Heart left ventricle (tissue), 16 donors: ENCODE data around the gene KRTAP3-3. TPM values are rescaled to one million over a fixed set of nuclear protein-coding genes. Genes with fewer than 3 reads are reported as not detected.
A peak's percentile ranks its signal among the peaks of the same experiment; 100 is the strongest.
"Not testable (repeated sequence)": the region's sequence is repeated elsewhere in the genome, so short reads cannot be mapped to it uniquely, and the experiment has no call there.

Source experiments
- ATAC-seq, 4 donors: fragments of 200-7000 bp; cut with Tn5 transposase; one replicate each; pipeline ENCODE4 v1.9.1; 2020 to 2022; ENCODE audit warnings: moderate library complexity in 4 of 4, mild to moderate bottlenecking in 3 of 4, moderate number of reproducible peaks in 1 of 4
- DNase-seq, 5 donors: peaks; one replicate each; pipeline ENCODE4 v3.0.0-alpha.2; 2020
- H3K27ac ChIP-seq, 12 donors: fragments of 200-600 bp; sonication (generic) in 4 of 12; one replicate each; pipeline versions ENCODE4 v1.5.0 to v1.8.0; 2016 to 2022; ENCODE audit warnings: mild to moderate bottlenecking in 2 of 12
- H3K27me3 ChIP-seq, 9 donors: fragments of 200-600 bp; sonication (generic) in 2 of 9; one replicate each; pipeline versions ENCODE4 v1.5.1 to v1.8.0; 2016 to 2022; ENCODE audit warnings: mild to moderate bottlenecking in 3 of 9
- H3K36me3 ChIP-seq, 9 donors: fragments of 200-600 bp; sonication (generic) in 2 of 9; one replicate each; pipeline versions ENCODE4 v1.5.0 to v1.8.0; 2018 to 2022; ENCODE audit warnings: mild to moderate bottlenecking in 2 of 9
- H3K4me1 ChIP-seq, 12 donors: fragments of 200-600 bp; sonication (generic) in 4 of 12; one replicate each; pipeline versions ENCODE4 v1.5.0 to v1.8.0; 2016 to 2022; ENCODE audit warnings: mild to moderate bottlenecking in 3 of 12
- H3K4me3 ChIP-seq, 12 donors: fragments of 200-600 bp; sonication (generic) in 4 of 12; one replicate each; pipeline versions ENCODE4 v1.5.0 to v1.8.0; 2017 to 2022; ENCODE audit warnings: mild to moderate bottlenecking in 9 of 12, moderate library complexity in 4 of 12
- H3K9me3 ChIP-seq, 12 donors: fragments of 200-600 bp; sonication (generic) in 4 of 12; one replicate each; pipeline versions ENCODE4 v1.5.0 to v1.8.0; 2016 to 2022; ENCODE audit warnings: mild to moderate bottlenecking in 1 of 12
- POLR2A ChIP-seq, 2 donors: fragments of 450-650 bp; IDR thresholded peaks; one replicate each; pipeline ENCODE4 v1.6.1; 2017; ENCODE audit warnings: antibody characterized with exemption in 2 of 2, mild to moderate bottlenecking in 2 of 2, moderate library complexity in 2 of 2
- WGBS, 4 donors: extraction: QIAGEN DNeasy Blood & Tissue Kit in 2 of 4; methylation state at CpG; one replicate each; pipeline versions ENCODE4 v1.1.5 to v1.1.7; 2013 to 2018; 5-methylcytosine and 5-hydroxymethylcytosine counted together
- intact Hi-C, 10 donors: fragments of 100-400 bp; cut with DNase I; formaldehyde crosslinking; loops; one replicate each; pipeline versions ENCODE4 v1.11.1 to v1.14.2; 2022
- long read RNA-seq, 3 donors: library from polyadenylated mRNA; unstranded; transcript quantifications; one replicate each; pipeline ENCODE4 v2.0.0, GENCODE V29; 2020 to 2021
- polyA plus RNA-seq, 2 donors: library from polyadenylated mRNA; stranded (reverse); fragments of 200-250 nt; gene quantifications; one replicate each; pipeline ENCODE4 v1.2.3, GENCODE V29; 2013
- total RNA-seq, 9 donors: library from RNA; depleted of rRNA in 2 of 9; stranded (reverse); fragments of >200 nt in 2 of 9; fragmentation: NEBNext Ultra II Directional in 3 of 9; extraction: Animal tissue kit (Norgen Biotek cat#: 25700) in 3 of 9; gene quantifications; one replicate each; pipeline versions ENCODE4 v1.1.0 to v1.2.4, GENCODE V29; 2016 to 2023
- TF ChIP-seq, protein P1 (sequence below), 12 donors: fragments of 200-600 bp; sonication (generic) in 4 of 12; IDR thresholded peaks; one replicate each; pipeline versions ENCODE4 v1.5.0 to v1.8.0; 2018 to 2022; ENCODE audit warnings: antibody characterized with exemption in 12 of 12, mild to moderate bottlenecking in 5 of 12
- donor health status: ischemic (EF 13 %, LVEDD 7.1; RV severe dilation, severe dysfunction).
- donor health status: healthy with polysubstance abuse.
- donor health status: DM: no; HTN: yes; CAD: no.
- donor health status: DM: no; HTN: no; CAD: no.
- donor health status: ischemic (EF 25% LVEDD 6.9; RV normal size, moderate dysfunction).
- donor health status: ischemic (EF 25% LVEDD 5.7; RV mildly dilated, moderate dysfunction).
- donor health status: healthy.
- donor health status: DM: yes; HTN: yes; CAD: no.
- donor health status: ischemic (EF 35%, LVEDD 5.7; RV mildly dilated, moderate dysfunction).
- donor health status: nonischemic (EF 11% LVEDD 7.7; RV severe dilation, severe dysfunction).
- donor health status: DM: yes; HTN: yes; CAD: no.
- donor health status: PGD.
- donor health status: ischemic (EF 29% LVEDD 5.4; RV normal size, mild dysfunction).
- donor health status: nonischemic (EF 23%, LVEDD 6.1; RV moderate dilation, normal function).

Gene KRTAP3-3
- not detected for total RNA-seq
- polyA plus RNA-seq, result not detected
- long read RNA-seq, donor 1, result 0 reads
- long read RNA-seq, donor 2, result 0 reads
- long read RNA-seq, donor 3, result 0 reads

DNA sequence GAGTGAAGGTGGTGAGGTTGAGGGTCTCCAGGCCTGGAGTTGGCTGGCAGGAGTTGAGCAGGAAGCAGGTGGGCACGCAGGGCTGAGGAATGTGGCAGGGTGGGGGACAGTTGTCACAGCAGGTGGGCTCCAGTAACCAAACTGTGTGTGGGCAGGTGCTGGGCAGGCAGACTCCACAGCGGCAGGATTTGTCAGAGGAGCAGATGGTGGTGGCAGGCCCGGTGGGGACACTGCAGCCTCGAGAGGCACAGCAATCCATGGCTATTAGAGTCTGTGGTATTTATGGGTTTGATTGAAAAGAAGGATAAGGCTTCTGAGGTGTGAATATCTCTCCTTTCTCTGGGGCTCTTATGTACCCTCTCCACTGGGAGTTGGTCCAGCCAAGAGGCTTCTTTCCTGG, at the start of gene KRTAP3-3:
TSS of gene KRTAP3-3 (minus strand) at position 326 of the 400 bp plus-strand sequence. CDS start at position 259, 67 bp downstream.
- intact Hi-C loops, result no loop called here
- TF ChIP-seq, protein P1, sequence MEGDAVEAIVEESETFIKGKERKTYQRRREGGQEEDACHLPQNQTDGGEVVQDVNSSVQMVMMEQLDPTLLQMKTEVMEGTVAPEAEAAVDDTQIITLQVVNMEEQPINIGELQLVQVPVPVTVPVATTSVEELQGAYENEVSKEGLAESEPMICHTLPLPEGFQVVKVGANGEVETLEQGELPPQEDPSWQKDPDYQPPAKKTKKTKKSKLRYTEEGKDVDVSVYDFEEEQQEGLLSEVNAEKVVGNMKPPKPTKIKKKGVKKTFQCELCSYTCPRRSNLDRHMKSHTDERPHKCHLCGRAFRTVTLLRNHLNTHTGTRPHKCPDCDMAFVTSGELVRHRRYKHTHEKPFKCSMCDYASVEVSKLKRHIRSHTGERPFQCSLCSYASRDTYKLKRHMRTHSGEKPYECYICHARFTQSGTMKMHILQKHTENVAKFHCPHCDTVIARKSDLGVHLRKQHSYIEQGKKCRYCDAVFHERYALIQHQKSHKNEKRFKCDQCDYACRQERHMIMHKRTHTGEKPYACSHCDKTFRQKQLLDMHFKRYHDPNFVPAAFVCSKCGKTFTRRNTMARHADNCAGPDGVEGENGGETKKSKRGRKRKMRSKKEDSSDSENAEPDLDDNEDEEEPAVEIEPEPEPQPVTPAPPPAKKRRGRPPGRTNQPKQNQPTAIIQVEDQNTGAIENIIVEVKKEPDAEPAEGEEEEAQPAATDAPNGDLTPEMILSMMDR (IDR thresholded peaks at IDR 0.05), result no peak
- no peak for TF ChIP-seq POLR2A (IDR thresholded peaks at IDR 0.05)
- no peaks in the 10 kb centered on the region for H3K36me3 ChIP-seq
- no peak within 1 kb of the TSS for H3K27ac ChIP-seq
- H3K4me1 ChIP-seq, result no peaks in the 10 kb centered on the region
- no peak within 1 kb of the TSS for H3K4me3 ChIP-seq
- DNase-seq (no peak), ATAC-seq (no peak)
- 27 to 43% (median 35%) methylated on average over 3 to 4 of the region's 4 CpGs for WGBS, 4 donors
- H3K9me3 ChIP-seq, result peaks cover 0 to 3% (median 0%) of the 10 kb centered on the region in 12 donors
- H3K27me3 ChIP-seq, result peaks cover 0 to 48% (median 12%) of the 10 kb centered on the region in 9 donors

DNA sequence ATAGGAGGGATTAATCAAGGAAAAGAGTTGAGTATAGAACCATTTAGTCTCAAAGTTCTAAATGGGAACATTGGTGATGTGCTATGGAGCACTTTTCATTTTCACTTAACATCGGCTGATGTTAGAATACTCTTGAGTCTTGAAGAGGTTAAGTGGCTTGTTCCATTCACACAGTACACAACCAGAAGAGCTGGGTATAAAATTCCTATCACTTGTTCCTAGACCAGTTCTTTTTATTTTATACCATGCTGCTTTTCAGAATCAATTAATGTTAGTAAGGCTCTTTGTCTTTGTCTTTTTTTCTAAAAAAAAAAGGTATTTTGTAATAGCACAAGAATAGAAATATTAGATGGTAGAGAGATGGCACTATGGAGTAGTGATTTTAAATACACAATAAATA, 49.0 kb upstream of the KRTAP3-3 start:
- H3K27ac ChIP-seq, result no peak overlapping the region
- H3K4me3 ChIP-seq, result no peak overlapping the region
- no peaks in the 10 kb centered on the region for H3K36me3 ChIP-seq
- no peaks in the 10 kb centered on the region for H3K4me1 ChIP-seq
- 92 to 99% (median 98%) methylated on average over 1 of the region's 1 CpG for WGBS, 4 donors
- intact Hi-C loops, result no loop called here
- no peak for TF ChIP-seq POLR2A (IDR thresholded peaks at IDR 0.05)
- TF ChIP-seq, protein P1 (IDR thresholded peaks at IDR 0.05), result no peak
- H3K9me3 ChIP-seq, result peaks cover 0 to 6% (median 0%) of the 10 kb centered on the region in 12 donors
- H3K27me3 ChIP-seq, result peaks cover 0 to 21% (median 8%) of the 10 kb centered on the region in 9 donors
- DNase-seq, result no peak
- ATAC-seq, result no peak

DNA sequence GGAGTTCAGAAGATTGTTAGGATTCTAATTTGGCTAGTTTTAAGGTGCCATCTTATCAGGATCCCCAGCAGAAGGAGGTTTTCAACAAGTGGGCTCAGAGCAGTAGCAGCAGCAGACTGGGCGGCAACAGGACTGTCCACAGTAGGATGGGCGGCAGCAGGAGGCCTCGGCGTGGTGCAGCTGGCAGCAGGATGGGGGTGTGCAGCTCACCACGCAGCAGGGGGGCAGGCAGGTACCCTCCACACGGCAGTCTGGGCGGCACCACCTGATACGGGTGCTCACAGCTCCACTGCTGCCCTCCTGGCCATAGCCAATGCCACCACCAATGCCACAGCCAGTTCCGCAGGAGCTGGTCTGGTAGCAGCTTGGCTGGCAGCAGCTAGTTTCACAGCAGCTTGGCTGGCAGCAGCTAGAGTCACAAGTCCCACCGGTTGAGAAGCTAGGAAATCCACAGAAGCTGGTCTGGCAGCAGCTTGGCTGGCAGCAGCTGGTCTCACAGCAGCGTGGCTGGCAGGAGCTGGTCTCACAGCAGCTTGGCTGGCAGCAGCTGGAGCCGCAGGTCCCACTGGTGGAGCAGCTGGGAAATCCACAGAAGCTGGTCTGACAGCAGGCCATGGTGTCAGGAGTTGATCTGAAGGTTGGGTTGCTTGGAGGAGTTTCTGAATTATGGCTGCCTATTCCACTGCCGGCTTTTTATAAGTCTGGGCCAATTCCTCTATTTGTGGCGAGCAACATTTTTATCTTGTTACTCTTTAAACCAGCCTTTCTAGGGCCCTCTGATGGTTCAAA, 47.0 kb upstream of the KRTAP3-3 start, which contains the start of gene KRTAP1-1:
TSS of gene KRTAP1-1 (minus strand) at position 668 of the 789 bp plus-strand sequence. CDS start at position 615, 53 bp downstream.
- intact Hi-C loops, ATAC-seq, H3K4me1 ChIP-seq, H3K27ac ChIP-seq, H3K4me3 ChIP-seq, H3K36me3 ChIP-seq, H3K9me3 ChIP-seq: not testable (repeated sequence)
- peaks cover 0 to 11% (median 3%) of the 10 kb centered on the region in 9 donors for H3K27me3 ChIP-seq
- 61 to 79% (median 71%) methylated on average over 10 to 14 of the region's 14 CpGs for WGBS, 4 donors
- peak in 1 of 5 donors; percentile 39 for DNase-seq

DNA sequence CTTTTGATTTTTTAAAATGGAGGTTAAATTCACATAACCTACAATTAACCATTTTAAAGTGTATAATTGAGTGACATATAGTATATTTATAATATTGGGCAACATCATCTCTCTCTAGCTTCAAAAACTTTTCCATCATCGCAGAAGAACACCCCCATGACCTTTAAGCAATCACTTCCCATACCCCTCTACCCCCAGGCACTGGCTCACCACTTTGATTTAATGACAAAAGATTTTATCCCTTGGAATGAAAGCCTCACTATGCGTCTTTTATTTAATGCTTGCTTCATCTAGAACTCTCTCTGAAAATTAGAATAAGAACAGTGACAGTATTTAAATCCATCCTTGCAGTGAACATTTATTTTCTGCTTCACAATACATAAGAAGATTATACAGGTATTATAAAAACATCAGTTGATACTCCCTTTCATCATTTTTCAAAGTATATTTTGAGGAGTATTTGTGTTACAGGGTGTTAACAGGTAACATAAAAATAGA, 43.9 kb upstream of the KRTAP3-3 start:
- H3K4me1 ChIP-seq, result no peaks in the 10 kb centered on the region
- H3K36me3 ChIP-seq, result no peaks in the 10 kb centered on the region
- DNase-seq, result no peak
- 72 to 77% (median 76%) methylated on average over 2 of the region's 2 CpGs for WGBS, 4 donors
- peaks cover 0 to 11% (median 0%) of the 10 kb centered on the region in 9 donors for H3K27me3 ChIP-seq
- intact Hi-C loops, result no loop called here
- no peak for TF ChIP-seq POLR2A (IDR thresholded peaks at IDR 0.05)
- TF ChIP-seq, protein P1 (IDR thresholded peaks at IDR 0.05), result no peak
- ATAC-seq, result no peak
- H3K4me3 ChIP-seq, result no peak overlapping the region
- peaks cover 0 to 3% (median 0%) of the 10 kb centered on the region in 12 donors for H3K9me3 ChIP-seq
- no peak overlapping the region for H3K27ac ChIP-seq

DNA sequence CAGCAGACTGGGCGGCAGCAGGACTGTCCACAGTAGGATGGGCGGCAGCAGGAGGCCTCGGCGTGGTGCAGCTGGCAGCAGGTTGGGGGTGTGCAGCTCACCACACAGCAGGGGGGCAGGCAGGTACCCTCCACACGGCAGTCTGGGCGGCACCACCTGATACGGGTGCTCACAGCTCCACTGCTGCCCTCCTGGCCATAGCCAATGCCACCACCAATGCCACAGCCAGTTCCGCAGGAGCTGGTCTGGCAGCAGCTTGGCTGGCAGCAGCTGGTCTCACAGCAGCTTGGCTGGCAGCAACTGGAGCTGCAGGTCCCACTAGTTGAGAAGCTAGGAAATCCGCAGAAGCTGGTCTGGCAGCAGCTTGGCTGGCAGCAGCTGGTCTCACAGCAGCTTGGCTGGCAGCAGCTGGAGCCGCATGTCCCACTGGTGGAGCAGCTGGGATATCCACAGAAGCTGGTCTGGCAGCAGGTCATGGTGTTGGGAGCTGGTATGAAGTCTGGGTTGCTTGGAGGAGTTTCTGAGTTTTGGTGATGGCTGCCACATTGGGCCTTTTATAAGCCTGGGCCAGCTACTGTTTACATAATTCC, 40.5 kb upstream of the KRTAP3-3 start, which contains the start of gene KRTAP1-3:
TSS of gene KRTAP1-3 (minus strand) at position 529 of the 590 bp plus-strand sequence. CDS start at position 476, 53 bp downstream.
- WGBS, 4 donors, result 88 to 94% (median 90%) methylated on average over 5 to 10 of the region's 10 CpGs
- H3K4me3 ChIP-seq, H3K9me3 ChIP-seq, intact Hi-C loops, H3K27ac ChIP-seq, ATAC-seq, H3K4me1 ChIP-seq, H3K36me3 ChIP-seq: not testable (repeated sequence)
- peaks cover 0 to 20% (median 0%) of the 10 kb centered on the region in 9 donors for H3K27me3 ChIP-seq
- peak in 1 of 5 donors; percentile 25 for DNase-seq
